DND-41 (cell line): Measurements from ENCODE around the gene SLC2A10.

Experiments
- ATAC-seq: fragments of 200-7000 bp; cut with Tn5 transposase; 3 replicates; pipeline ENCODE4 v1.9.1; 2021; ENCODE audit warnings: low read depth; ENCODE audit not compliant: insufficient read depth
- DNase-seq: peaks from one replicate; pipeline ENCODE4 v3.0.0-alpha.2; 2020
- H2AFZ ChIP-seq: 2 replicates; pipeline ENCODE4 v1.6.0; 2012; ENCODE audit warnings: low read depth, low read length
- H3K27ac ChIP-seq: 2 replicates; pipeline ENCODE4 v1.5.1; 2012; ENCODE audit warnings: low read length, inconsistent platforms
- H3K27me3 ChIP-seq: fragments of 200-600 bp; sonication (generic); 2 replicates; pipeline ENCODE4 v1.6.0; 2012; ENCODE audit warnings: low read length, mild to moderate bottlenecking, inconsistent platforms; ENCODE audit not compliant: insufficient read depth, poor library complexity
- H3K36me3 ChIP-seq: 2 replicates; pipeline ENCODE4 v1.5.1; 2012; ENCODE audit warnings: low read length, inconsistent platforms; ENCODE audit not compliant: insufficient read depth
- H3K4me1 ChIP-seq: 2 replicates; pipeline ENCODE4 v1.5.1; 2012; ENCODE audit warnings: mild to moderate bottlenecking, low read length; ENCODE audit not compliant: insufficient read depth
- H3K4me2 ChIP-seq: 2 replicates; pipeline ENCODE4 v1.6.0; 2012; ENCODE audit warnings: mild to moderate bottlenecking, moderate library complexity, low read length, inconsistent platforms; ENCODE audit not compliant: insufficient read depth
- H3K4me3 ChIP-seq, 2 experiments: fragments of 200-600 bp in 1 of 2; shearing (Covaris generic) in 1 of 2; 2 replicates each; pipeline ENCODE4 v1.5.1; 2012 to 2016; ENCODE audit warnings: inconsistent platforms in 2 of 2, low read length in 2 of 2, mild to moderate bottlenecking in 2 of 2, low read depth in 1 of 2, moderate library complexity in 1 of 2
- H3K79me2 ChIP-seq: 2 replicates; pipeline ENCODE4 v1.6.0; 2012; ENCODE audit warnings: low read length, inconsistent platforms; ENCODE audit not compliant: insufficient read depth
- H3K9ac ChIP-seq: 2 replicates; pipeline ENCODE4 v1.6.0; 2012; ENCODE audit warnings: low read depth, mild to moderate bottlenecking, inconsistent platforms, low read length, moderate library complexity
- H3K9me3 ChIP-seq: 2 replicates; pipeline ENCODE4 v1.5.1; 2012; ENCODE audit warnings: low read length, moderate library complexity, mild to moderate bottlenecking, inconsistent platforms; ENCODE audit not compliant: insufficient read depth, severe bottlenecking
- H4K20me1 ChIP-seq: 2 replicates; pipeline ENCODE4 v1.6.0; 2012; ENCODE audit warnings: low read length; ENCODE audit not compliant: insufficient read depth
- EZH2 ChIP-seq: IDR thresholded peaks from 3 replicates; pipeline ENCODE4 v1.6.1; 2012; ENCODE audit warnings: borderline replicate concordance, low read depth, mild to moderate bottlenecking, moderate library complexity, low read length, inconsistent platforms; ENCODE audit not compliant: severe bottlenecking
- TF ChIP-seq, protein P1 (sequence below): IDR thresholded peaks from 2 replicates; pipeline ENCODE4 v1.5.1; 2012; ENCODE audit warnings: borderline replicate concordance, low read length, moderate library complexity, mild to moderate bottlenecking; ENCODE audit not compliant: poor library complexity, severe bottlenecking; ENCODE audit errors: extremely low read depth

Gene SLC2A10

DNA sequence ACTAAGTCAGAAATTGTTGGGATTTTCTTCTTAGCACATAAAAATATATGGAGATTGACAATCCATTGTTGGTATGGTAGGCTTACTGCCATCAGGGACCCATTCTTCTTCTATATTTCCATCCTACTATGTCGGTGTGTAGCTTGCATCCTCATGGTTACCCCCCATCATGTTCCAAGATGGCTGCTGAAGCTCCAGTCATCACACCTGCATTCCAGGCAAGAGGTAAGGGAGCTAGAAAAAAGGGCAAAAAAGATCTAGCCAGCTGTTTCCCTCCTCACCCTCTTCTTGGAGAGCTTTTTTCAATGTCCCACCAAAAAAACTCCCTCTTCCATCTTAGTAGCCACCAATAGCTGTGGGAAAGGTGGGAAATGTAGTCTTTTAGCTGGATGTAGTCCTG lies 13.6 kb downstream of the SLC2A10 start:
- Histone ChIP-seq H3K36me3 (no peaks in the 10 kb centered on the region), H3K9me3 (no peaks in the 10 kb centered on the region), H3K4me1 (no peaks in the 10 kb centered on the region), H3K4me3 (no peak overlapping the region), H3K27ac (no peak overlapping the region), H3K9ac (no peak overlapping the region), H3K79me2 (no peaks in the 10 kb centered on the region), H3K27me3 (peaks cover under 1% of the 10 kb centered on the region), H4K20me1 (peaks cover 4% of the 10 kb centered on the region; the same call in 1 of the 2 replicates), H3K4me2 (no peak overlapping the region), H2AFZ (no peak overlapping the region)
- no peak for DNase-seq
- no peak for TF ChIP-seq EZH2
- TF ChIP-seq, protein P1, sequence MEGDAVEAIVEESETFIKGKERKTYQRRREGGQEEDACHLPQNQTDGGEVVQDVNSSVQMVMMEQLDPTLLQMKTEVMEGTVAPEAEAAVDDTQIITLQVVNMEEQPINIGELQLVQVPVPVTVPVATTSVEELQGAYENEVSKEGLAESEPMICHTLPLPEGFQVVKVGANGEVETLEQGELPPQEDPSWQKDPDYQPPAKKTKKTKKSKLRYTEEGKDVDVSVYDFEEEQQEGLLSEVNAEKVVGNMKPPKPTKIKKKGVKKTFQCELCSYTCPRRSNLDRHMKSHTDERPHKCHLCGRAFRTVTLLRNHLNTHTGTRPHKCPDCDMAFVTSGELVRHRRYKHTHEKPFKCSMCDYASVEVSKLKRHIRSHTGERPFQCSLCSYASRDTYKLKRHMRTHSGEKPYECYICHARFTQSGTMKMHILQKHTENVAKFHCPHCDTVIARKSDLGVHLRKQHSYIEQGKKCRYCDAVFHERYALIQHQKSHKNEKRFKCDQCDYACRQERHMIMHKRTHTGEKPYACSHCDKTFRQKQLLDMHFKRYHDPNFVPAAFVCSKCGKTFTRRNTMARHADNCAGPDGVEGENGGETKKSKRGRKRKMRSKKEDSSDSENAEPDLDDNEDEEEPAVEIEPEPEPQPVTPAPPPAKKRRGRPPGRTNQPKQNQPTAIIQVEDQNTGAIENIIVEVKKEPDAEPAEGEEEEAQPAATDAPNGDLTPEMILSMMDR, result no peak
- ATAC-seq, result no peak

DNA sequence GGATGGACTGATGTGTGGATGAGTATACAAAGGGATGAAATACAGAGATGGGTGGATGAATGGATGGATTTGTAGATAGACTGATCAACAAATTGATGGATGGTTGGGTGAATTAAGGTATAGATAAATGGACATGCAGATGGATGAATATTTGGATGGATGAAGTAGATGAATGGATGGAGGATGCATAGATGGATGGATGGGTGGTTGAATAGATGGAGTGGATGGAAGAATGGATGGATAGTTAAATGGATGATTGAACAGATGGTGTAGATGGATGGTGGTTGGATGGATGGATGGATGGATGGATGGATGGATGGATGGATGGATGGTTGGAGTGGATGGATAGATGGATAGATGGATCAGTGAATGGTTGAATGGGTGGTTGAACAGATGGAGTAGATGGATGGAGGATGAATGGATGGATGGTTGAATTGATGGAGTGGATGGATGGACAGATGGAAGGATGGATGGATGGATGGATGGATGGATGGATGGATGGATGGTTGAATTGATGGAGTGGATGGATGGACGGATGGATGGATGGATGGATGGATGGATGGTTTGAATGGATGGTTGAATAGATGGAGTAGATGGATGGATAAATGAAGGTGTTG lies 15.0 kb downstream of the SLC2A10 start:
- Histone ChIP-seq H3K27me3 (peaks cover 3% of the 10 kb centered on the region), H3K27ac (no peak overlapping the region), H3K4me1 (no peaks in the 10 kb centered on the region), H2AFZ (no peak overlapping the region), H3K9ac (no peak overlapping the region), H3K79me2 (no peaks in the 10 kb centered on the region), H3K9me3 (no peaks in the 10 kb centered on the region), H4K20me1 (peaks cover 4% of the 10 kb centered on the region; the same call in 1 of the 2 replicates), H3K4me2 (no peak overlapping the region), H3K36me3 (no peaks in the 10 kb centered on the region), H3K4me3 (no peak overlapping the region)
- ATAC-seq (no peak), DNase-seq (no peak)
- no peak for TF ChIP-seq EZH2
- TF ChIP-seq, protein P1, result no peak

DNA sequence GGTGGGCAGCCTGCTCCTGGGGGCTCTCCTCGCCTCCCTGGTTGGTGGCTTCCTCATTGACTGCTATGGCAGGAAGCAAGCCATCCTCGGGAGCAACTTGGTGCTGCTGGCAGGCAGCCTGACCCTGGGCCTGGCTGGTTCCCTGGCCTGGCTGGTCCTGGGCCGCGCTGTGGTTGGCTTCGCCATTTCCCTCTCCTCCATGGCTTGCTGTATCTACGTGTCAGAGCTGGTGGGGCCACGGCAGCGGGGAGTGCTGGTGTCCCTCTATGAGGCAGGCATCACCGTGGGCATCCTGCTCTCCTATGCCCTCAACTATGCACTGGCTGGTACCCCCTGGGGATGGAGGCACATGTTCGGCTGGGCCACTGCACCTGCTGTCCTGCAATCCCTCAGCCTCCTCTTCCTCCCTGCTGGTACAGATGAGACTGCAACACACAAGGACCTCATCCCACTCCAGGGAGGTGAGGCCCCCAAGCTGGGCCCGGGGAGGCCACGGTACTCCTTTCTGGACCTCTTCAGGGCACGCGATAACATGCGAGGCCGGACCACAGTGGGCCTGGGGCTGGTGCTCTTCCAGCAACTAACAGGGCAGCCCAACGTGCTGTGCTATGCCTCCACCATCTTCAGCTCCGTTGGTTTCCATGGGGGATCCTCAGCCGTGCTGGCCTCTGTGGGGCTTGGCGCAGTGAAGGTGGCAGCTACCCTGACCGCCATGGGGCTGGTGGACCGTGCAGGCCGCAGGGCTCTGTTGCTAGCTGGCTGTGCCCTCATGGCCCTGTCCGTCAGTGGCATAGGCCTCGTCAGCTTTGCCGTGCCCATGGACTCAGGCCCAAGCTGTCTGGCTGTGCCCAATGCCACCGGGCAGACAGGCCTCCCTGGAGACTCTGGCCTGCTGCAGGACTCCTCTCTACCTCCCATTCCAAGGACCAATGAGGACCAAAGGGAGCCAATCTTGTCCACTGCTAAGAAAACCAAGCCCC lies 16.0 kb downstream of the SLC2A10 start:
- Histone ChIP-seq H3K27ac (no peak overlapping the region), H3K36me3 (no peaks in the 10 kb centered on the region), H3K79me2 (no peaks in the 10 kb centered on the region), H4K20me1 (peaks cover 4% of the 10 kb centered on the region; the same call in 1 of the 2 replicates), H3K4me1 (no peaks in the 10 kb centered on the region), H3K9me3 (no peaks in the 10 kb centered on the region), H3K4me2 (no peak overlapping the region), H3K4me3 (no peak overlapping the region), H3K27me3 (peaks cover 3% of the 10 kb centered on the region), H3K9ac (no peak overlapping the region), H2AFZ (no peak overlapping the region)
- no peak for ATAC-seq
- TF ChIP-seq, protein P1, result no peak
- TF ChIP-seq EZH2, result no peak
- DNase-seq, result no peak
